Measurements from ENCODE around the gene DSEL. TPM values are rescaled to one million over a fixed set of nuclear protein-coding genes. Genes with fewer than 3 reads are reported as not detected.

Gene DSEL
- total RNA-seq, 1 donor from 2014 or later: 6.2 TPM

DNA sequence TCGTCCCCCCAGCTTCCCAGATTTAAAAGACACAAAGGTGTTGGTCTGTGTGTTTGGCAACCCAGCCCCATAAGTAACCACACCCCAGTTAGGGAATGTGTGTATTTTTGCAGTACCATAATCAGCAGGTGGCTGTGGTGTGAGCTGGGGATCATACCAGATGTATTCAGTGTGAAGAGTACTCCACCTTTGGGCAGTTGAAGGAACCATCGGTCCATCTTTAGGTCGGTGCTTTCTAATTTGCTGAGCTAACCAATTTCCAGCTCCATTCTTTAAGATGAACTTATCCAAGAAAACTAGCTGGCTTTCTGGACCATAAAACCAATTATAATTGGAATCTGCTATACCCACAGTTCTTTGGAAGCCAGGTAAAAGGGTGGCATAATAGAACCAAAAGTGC lies 3.2 kb downstream of the DSEL start:
- Mint-ChIP-seq H3K4me3 (ENCODE audit: low read depth) (no peak overlapping the region), H3K4me1 (ENCODE audit: low read depth) (peaks cover 18% of the 10 kb centered on the region), H3K36me3 (ENCODE audit: insufficient read depth) (no peaks in the 10 kb centered on the region), H3K27me3 (peaks cover 12% of the 10 kb centered on the region), H3K9me3 (ENCODE audit: low read depth) (no peaks in the 10 kb centered on the region), H3K27ac (no peak overlapping the region)
- TF ChIP-seq, protein P1, sequence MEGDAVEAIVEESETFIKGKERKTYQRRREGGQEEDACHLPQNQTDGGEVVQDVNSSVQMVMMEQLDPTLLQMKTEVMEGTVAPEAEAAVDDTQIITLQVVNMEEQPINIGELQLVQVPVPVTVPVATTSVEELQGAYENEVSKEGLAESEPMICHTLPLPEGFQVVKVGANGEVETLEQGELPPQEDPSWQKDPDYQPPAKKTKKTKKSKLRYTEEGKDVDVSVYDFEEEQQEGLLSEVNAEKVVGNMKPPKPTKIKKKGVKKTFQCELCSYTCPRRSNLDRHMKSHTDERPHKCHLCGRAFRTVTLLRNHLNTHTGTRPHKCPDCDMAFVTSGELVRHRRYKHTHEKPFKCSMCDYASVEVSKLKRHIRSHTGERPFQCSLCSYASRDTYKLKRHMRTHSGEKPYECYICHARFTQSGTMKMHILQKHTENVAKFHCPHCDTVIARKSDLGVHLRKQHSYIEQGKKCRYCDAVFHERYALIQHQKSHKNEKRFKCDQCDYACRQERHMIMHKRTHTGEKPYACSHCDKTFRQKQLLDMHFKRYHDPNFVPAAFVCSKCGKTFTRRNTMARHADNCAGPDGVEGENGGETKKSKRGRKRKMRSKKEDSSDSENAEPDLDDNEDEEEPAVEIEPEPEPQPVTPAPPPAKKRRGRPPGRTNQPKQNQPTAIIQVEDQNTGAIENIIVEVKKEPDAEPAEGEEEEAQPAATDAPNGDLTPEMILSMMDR (IDR thresholded peaks at IDR 0.05; ENCODE audit: unreplicated experiment): no peak
- DNase-seq (ENCODE audit: low spot score, unreplicated experiment): no peak

DNA sequence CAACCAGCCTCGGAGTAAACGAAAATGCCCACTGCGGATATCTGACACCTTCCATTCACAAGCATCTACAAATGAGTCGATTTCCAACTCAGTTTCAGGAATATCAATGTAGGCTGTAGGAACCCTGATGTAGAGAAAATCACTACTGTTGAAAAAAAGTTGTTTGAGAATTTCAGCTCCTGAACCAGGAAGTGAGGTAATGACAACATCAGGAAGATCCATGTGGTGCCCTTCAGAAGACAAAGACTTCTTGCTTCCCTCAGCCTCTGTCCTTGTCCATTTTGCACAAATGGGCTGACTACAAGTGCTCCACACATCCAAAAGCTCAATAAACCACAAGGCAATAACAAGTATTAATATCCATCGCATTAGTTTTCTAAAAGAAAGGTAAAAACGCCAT lies 4.7 kb downstream of the DSEL start:
- Mint-ChIP-seq H3K36me3 (ENCODE audit: insufficient read depth) (no peaks in the 10 kb centered on the region), H3K9me3 (ENCODE audit: low read depth) (no peaks in the 10 kb centered on the region), H3K27ac (no peak overlapping the region), H3K27me3 (peaks cover 7% of the 10 kb centered on the region), H3K4me1 (ENCODE audit: low read depth) (peaks cover 10% of the 10 kb centered on the region), H3K4me3 (ENCODE audit: low read depth) (no peak overlapping the region)
- TF ChIP-seq, protein P1 (IDR thresholded peaks at IDR 0.05; ENCODE audit: unreplicated experiment): no peak
- DNase-seq (ENCODE audit: low spot score, unreplicated experiment): no peak

DNA sequence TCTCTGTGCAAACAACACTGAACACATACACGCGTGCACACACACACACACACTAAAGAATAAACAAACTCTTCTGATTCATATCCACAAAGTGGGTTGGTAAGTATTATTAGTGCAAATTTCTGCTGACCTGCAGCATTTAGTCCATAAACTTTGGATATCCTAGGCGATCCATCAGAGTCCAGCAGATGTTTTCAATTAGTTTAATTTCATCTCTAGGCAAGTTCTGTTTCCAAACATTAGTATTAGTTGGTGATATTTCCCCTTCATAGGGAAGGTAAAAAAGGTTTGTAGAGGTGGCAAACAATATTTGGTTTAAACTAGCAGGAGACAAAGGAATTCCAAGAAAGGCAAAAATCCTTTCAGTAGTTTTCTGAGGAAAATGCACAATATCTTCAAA lies 5.7 kb downstream of the DSEL start:
- peaks cover 9% of the 10 kb centered on the region for H3K4me1 Mint-ChIP-seq (ENCODE audit: low read depth)
- no peak for DNase-seq (ENCODE audit: low spot score, unreplicated experiment)
- TF ChIP-seq, protein P1 (IDR thresholded peaks at IDR 0.05; ENCODE audit: unreplicated experiment): no peak
- no peaks in the 10 kb centered on the region for H3K36me3 Mint-ChIP-seq (ENCODE audit: insufficient read depth)
- H3K9me3 Mint-ChIP-seq (ENCODE audit: low read depth): no peaks in the 10 kb centered on the region
- no peak overlapping the region for H3K27ac Mint-ChIP-seq
- H3K4me3 Mint-ChIP-seq (ENCODE audit: low read depth): no peak overlapping the region
- H3K27me3 Mint-ChIP-seq: peaks cover 7% of the 10 kb centered on the region

DNA sequence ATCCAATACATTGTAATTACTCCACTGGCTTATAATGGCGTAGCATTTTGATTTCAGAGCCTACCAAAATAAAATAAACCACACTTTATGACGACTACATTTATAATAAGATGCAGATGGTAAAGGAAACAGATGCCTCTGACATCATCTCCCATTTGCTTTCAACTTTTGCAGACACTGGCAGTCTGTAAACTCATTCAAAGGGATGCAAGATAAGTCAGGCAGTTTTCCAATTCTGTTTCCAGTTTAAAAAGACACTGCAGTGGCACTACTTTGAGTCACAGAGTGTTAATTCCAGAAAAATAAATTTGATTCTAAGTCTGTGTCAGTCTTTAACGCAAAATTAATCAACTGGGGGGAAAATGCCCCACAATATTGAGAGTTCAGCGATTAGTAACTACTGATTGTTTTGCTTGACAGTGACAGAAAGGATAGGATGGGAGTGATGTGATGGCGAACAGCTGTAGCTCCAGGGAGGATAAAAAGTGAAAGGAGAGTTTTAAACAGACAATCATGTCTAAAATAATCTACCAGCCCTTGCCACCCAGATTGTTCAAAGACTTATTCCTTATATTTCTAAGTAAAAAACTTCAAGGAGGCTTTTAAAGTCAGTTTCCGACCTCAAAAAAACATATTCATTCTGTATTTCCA lies 6.7 kb downstream of the DSEL start:
- DNase-seq (ENCODE audit: low spot score, unreplicated experiment): no peak
- Mint-ChIP-seq H3K27me3 (no peaks in the 10 kb centered on the region), H3K9me3 (ENCODE audit: low read depth) (no peaks in the 10 kb centered on the region), H3K27ac (peak overlapping the region; percentile 20), H3K4me1 (ENCODE audit: low read depth) (peaks cover 2% of the 10 kb centered on the region), H3K4me3 (ENCODE audit: low read depth) (no peak overlapping the region), H3K36me3 (ENCODE audit: insufficient read depth) (no peaks in the 10 kb centered on the region)
- TF ChIP-seq, protein P1 (IDR thresholded peaks at IDR 0.05; ENCODE audit: unreplicated experiment): no peak

DNA sequence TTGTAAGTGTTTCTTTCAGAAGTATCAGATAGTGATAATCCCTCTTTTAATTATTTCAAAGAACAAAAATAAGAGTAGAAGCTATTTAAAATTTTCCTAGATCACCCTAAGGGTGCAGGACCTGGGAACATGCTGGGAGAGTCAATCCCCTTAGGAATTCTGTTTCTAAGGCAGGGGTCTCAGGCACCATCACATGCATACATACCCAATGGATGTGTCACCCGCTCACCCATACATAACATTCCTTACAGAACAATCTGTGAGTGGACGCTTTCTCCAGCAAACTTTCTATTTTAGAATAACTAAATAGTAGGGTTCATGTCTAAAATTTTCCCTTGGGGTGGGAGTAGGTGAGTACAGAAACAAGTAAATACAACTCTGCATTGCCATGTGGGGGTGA lies 8.4 kb downstream of the DSEL start:
- Mint-ChIP-seq H3K4me1 (ENCODE audit: low read depth) (peaks cover 2% of the 10 kb centered on the region), H3K36me3 (ENCODE audit: insufficient read depth) (no peaks in the 10 kb centered on the region), H3K27me3 (no peaks in the 10 kb centered on the region), H3K9me3 (ENCODE audit: low read depth) (no peaks in the 10 kb centered on the region), H3K4me3 (ENCODE audit: low read depth) (no peak overlapping the region), H3K27ac (no peak overlapping the region)
- TF ChIP-seq, protein P1 (IDR thresholded peaks at IDR 0.05; ENCODE audit: unreplicated experiment): no peak
- no peak for DNase-seq (ENCODE audit: low spot score, unreplicated experiment)
